ENCODE data around the gene CARD14. TPM values are rescaled to one million over a fixed set of nuclear protein-coding genes. Genes with fewer than 3 reads are reported as not detected.

Gene CARD14
- polyA plus RNA-seq, 3 donors = 0.11 to 0.27 (median 0.16) TPM

- no peaks in the 10 kb centered on the region for H3K27me3 ChIP-seq (ENCODE audit: control insufficient read depth in 2 of 2, insufficient read depth in 2 of 2, low read length in 2 of 2)
- no peak for DNase-seq
- no peak overlapping the region for H3K27ac ChIP-seq (ENCODE audit: low read depth in 1 of 2, low read length in 2 of 2)
- no peaks in the 10 kb centered on the region for H3K4me1 Mint-ChIP-seq
- H3K27me3 Mint-ChIP-seq (ENCODE audit: low read depth in 3 of 3) = peaks cover 13 to 20% (median 14%) of the 10 kb centered on the region in 3 donors
- H4K20me1 ChIP-seq (ENCODE audit: insufficient read depth, low read length) = no peaks in the 10 kb centered on the region
- H3K36me3 Mint-ChIP-seq = peaks cover 27 to 33% of the 10 kb centered on the region in 2 donors
- 100% methylated on average over 3 of the region's 3 CpGs for WGBS (ENCODE audit: insufficient coverage)
- H2AFZ ChIP-seq (ENCODE audit: insufficient read depth, low read depth, low read length, poor library complexity, severe bottlenecking) = no peak overlapping the region
- no peak overlapping the region for H3K9ac ChIP-seq (ENCODE audit: insufficient read depth, low read length, poor library complexity, severe bottlenecking)
- no peak overlapping the region for H3K4me2 ChIP-seq (replicated peaks; ENCODE audit: extremely low read depth, low read length, poor library complexity, severe bottlenecking)
- peaks cover 20 to 45% (median 36%) of the 10 kb centered on the region in 7 donors for H3K9me3 Mint-ChIP-seq
- TF ChIP-seq, protein P1, sequence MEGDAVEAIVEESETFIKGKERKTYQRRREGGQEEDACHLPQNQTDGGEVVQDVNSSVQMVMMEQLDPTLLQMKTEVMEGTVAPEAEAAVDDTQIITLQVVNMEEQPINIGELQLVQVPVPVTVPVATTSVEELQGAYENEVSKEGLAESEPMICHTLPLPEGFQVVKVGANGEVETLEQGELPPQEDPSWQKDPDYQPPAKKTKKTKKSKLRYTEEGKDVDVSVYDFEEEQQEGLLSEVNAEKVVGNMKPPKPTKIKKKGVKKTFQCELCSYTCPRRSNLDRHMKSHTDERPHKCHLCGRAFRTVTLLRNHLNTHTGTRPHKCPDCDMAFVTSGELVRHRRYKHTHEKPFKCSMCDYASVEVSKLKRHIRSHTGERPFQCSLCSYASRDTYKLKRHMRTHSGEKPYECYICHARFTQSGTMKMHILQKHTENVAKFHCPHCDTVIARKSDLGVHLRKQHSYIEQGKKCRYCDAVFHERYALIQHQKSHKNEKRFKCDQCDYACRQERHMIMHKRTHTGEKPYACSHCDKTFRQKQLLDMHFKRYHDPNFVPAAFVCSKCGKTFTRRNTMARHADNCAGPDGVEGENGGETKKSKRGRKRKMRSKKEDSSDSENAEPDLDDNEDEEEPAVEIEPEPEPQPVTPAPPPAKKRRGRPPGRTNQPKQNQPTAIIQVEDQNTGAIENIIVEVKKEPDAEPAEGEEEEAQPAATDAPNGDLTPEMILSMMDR (IDR thresholded peaks at IDR 0.05) = no peak
- H3K36me3 ChIP-seq (replicated peaks in 1 of 2; ENCODE audit: control insufficient read depth in 1 of 2, insufficient read depth in 2 of 2, low read length in 2 of 2) = peaks cover 0 to 4% of the 10 kb centered on the region in 2 donors
- H3K27ac Mint-ChIP-seq = no peak overlapping the region
- no peak overlapping the region for H3K4me3 ChIP-seq (replicated peaks in 1 of 3; ENCODE audit: low read depth in 2 of 3, low read length in 3 of 3)
- intact Hi-C loops (cut with micrococcal nuclease) = no loop called here
- H3K79me2 ChIP-seq (ENCODE audit: insufficient read depth, low read length) = no peaks in the 10 kb centered on the region
- H3K4me3 Mint-ChIP-seq = no peak overlapping the region
- H3K9me3 ChIP-seq (replicated peaks in 1 of 2; ENCODE audit: control insufficient read depth in 1 of 2, insufficient read depth in 1 of 2, low read length in 2 of 2) = peaks cover 22 to 26% of the 10 kb centered on the region in 2 donors
- no peaks in the 10 kb centered on the region for H3K4me1 ChIP-seq (ENCODE audit: control insufficient read depth in 1 of 2, insufficient read depth in 2 of 2, low read length in 2 of 2)
Observed at GRCh38 chr17:80233202-80233601, 63.4 kb downstream of the CARD14 start.

DNA sequence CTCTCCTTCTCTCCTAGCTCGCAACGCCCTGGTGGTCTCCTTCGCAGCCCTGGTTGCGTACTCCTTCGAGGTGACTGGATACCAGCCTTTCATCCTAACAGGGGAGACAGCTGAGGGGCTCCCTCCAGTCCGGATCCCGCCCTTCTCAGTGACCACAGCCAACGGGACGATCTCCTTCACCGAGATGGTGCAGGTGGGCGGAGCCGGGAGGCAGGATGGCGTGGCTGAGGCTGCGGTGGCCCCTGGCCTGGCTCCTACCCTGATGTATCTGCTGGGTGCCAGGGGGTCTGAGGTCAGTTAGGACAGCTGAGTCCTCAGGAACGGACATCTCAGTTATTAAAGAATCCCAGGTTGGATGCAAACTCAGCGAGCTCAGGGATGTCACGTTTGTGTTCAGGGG is 67.1 kb downstream of the CARD14 start:
- Histone ChIP-seq H2AFZ (ENCODE audit: insufficient read depth, low read depth, low read length, poor library complexity, severe bottlenecking) (no peak overlapping the region), H3K9ac (ENCODE audit: insufficient read depth, low read length, poor library complexity, severe bottlenecking) (no peak overlapping the region), H3K36me3 (replicated peaks in 1 of 2; ENCODE audit: control insufficient read depth in 1 of 2, insufficient read depth in 2 of 2, low read length in 2 of 2) (peaks cover 0 to 4% of the 10 kb centered on the region in 2 donors), H3K27me3 (ENCODE audit: control insufficient read depth in 2 of 2, insufficient read depth in 2 of 2, low read length in 2 of 2) (no peaks in the 10 kb centered on the region), H3K4me2 (replicated peaks; ENCODE audit: extremely low read depth, low read length, poor library complexity, severe bottlenecking) (no peak overlapping the region), H3K9me3 (replicated peaks in 1 of 2; ENCODE audit: control insufficient read depth in 1 of 2, insufficient read depth in 1 of 2, low read length in 2 of 2) (peaks cover 17 to 26% of the 10 kb centered on the region in 2 donors), H3K4me3 (replicated peaks in 1 of 3; ENCODE audit: low read depth in 2 of 3, low read length in 3 of 3) (no peak overlapping the region), H4K20me1 (ENCODE audit: insufficient read depth, low read length) (no peaks in the 10 kb centered on the region), H3K79me2 (ENCODE audit: insufficient read depth, low read length) (no peaks in the 10 kb centered on the region), H3K27ac (ENCODE audit: low read depth in 1 of 2, low read length in 2 of 2) (no peak overlapping the region), H3K4me1 (ENCODE audit: control insufficient read depth in 1 of 2, insufficient read depth in 2 of 2, low read length in 2 of 2) (no peaks in the 10 kb centered on the region)
- intact Hi-C loops (cut with micrococcal nuclease) = no loop called here
- Mint-ChIP-seq H3K9me3 (peaks cover 17 to 37% (median 27%) of the 10 kb centered on the region in 7 donors), H3K4me3 (no peak overlapping the region), H3K27me3 (ENCODE audit: low read depth in 3 of 3) (peaks cover 9 to 16% (median 11%) of the 10 kb centered on the region in 3 donors), H3K4me1 (no peaks in the 10 kb centered on the region), H3K27ac (no peak overlapping the region), H3K36me3 (peaks cover 36 to 38% of the 10 kb centered on the region in 2 donors)
- TF ChIP-seq, protein P1 (IDR thresholded peaks at IDR 0.05) = no peak
- WGBS (ENCODE audit: insufficient coverage) = 94% methylated on average over 16 of the region's 17 CpGs
- DNase-seq = no peak
